ENCODE measurements around the gene E4F1. TPM values are rescaled to one million over a fixed set of nuclear protein-coding genes. Genes with fewer than 3 reads are reported as not detected.

E4F1 gene
- total RNA-seq, 1 donor from 2014 or later, result 13.6 TPM

GRCh38 chr16:2216330-2216729 is 7.1 kb upstream of the E4F1 start:
- DNase-seq, result no peak
- intact Hi-C loops (cut with DNase I), result no loop called here
- no peak for ATAC-seq (ENCODE audit: poor library complexity)

GRCh38 chr16:2223942-2224486 is 623 bp downstream of the E4F1 start:
- DNase-seq, result no peak
- intact Hi-C loops (cut with DNase I), result no loop called here
- ATAC-seq (ENCODE audit: poor library complexity), result peak; percentile 45

- intact Hi-C loops (cut with DNase I), result no loop called here
- no peak for ATAC-seq (ENCODE audit: poor library complexity)
- no peak for DNase-seq
These were observed 2.9 kb downstream of the E4F1 start for GRCh38 chr16:2226245-2226793.

- intact Hi-C loops (cut with DNase I), result no loop called here
- no peak for ATAC-seq (ENCODE audit: poor library complexity)
These were observed 3.5 kb downstream of the E4F1 start for GRCh38 chr16:2226918-2227317.

GRCh38 chr16:2228161-2228824 is 4.9 kb downstream of the E4F1 start:
- DNase-seq, result no peak
- ATAC-seq (ENCODE audit: poor library complexity), result no peak
- intact Hi-C loops (cut with DNase I), result no loop called here

More at GRCh38 chr16:2226918-2227317, 3.5 kb downstream of the E4F1 start:
- DNase-seq, result no peak

GRCh38 chr16:2229091-2229490 is 5.7 kb downstream of the E4F1 start:
- ATAC-seq (ENCODE audit: poor library complexity), result no peak
- intact Hi-C loops (cut with DNase I), result no loop called here
- no peak for DNase-seq

GRCh38 chr16:2229632-2230250 is 6.3 kb downstream of the E4F1 start:
- DNase-seq (no peak), ATAC-seq (ENCODE audit: poor library complexity) (no peak)
- intact Hi-C loops (cut with DNase I), result no loop called here

GRCh38 chr16:2230376-2230775 is 7.0 kb downstream of the E4F1 start:
- no peak for DNase-seq
- intact Hi-C loops (cut with DNase I), result no loop called here
- no peak for ATAC-seq (ENCODE audit: poor library complexity)

- DNase-seq (no peak), ATAC-seq (ENCODE audit: poor library complexity) (no peak)
- intact Hi-C loops (cut with DNase I), result no loop called here
These were observed 7.9 kb downstream of the E4F1 start for GRCh38 chr16:2231016-2231931.

- no peak for DNase-seq
- intact Hi-C loops (cut with DNase I), result no loop called here
- ATAC-seq (ENCODE audit: poor library complexity), result no peak
These were observed 9.0 kb downstream of the E4F1 start for GRCh38 chr16:2232094-2232990.

GRCh38 chr16:2233046-2233775 is 9.8 kb downstream of the E4F1 start:
- intact Hi-C loops (cut with DNase I), result no loop called here
- DNase-seq (no peak), ATAC-seq (ENCODE audit: poor library complexity) (no peak)

GRCh38 chr16:2233872-2234812 is 10.8 kb downstream of the E4F1 start:
- DNase-seq, result no peak
- intact Hi-C loops (cut with DNase I), result no loop called here

GRCh38 chr16:2234813-2235170 is 11.4 kb downstream of the E4F1 start:
- intact Hi-C loops (cut with DNase I), result no loop called here
- DNase-seq (no peak), ATAC-seq (ENCODE audit: poor library complexity) (no peak)

More at GRCh38 chr16:2233872-2234812, 10.8 kb downstream of the E4F1 start:
- ATAC-seq (ENCODE audit: poor library complexity), result no peak

- no peak for ATAC-seq (ENCODE audit: poor library complexity)
- DNase-seq, result no peak
- intact Hi-C loops (cut with DNase I), result no loop called here
These were observed 11.9 kb downstream of the E4F1 start for GRCh38 chr16:2235234-2235651.

GRCh38 chr16:2235695-2236336 is 12.4 kb downstream of the E4F1 start:
- DNase-seq (no peak), ATAC-seq (ENCODE audit: poor library complexity) (no peak)
- intact Hi-C loops (cut with DNase I), result no loop called here

Measured in Right ventricle myocardium superior (tissue), 1 donor.